NCI-H2196 (cell line): ENCODE measurements around the gene CD47.

Experiments
- DNase-seq: peaks from one replicate; lab custom pipeline; 2025; ENCODE audit not compliant: unreplicated experiment; lab: John Stamatoyannopoulos, UW

CD47 gene

GRCh38 chr3:108117241-108117775, 26.5 kb upstream of the CD47 start:
- DNase-seq: no peak

- no peak for DNase-seq
Measured at GRCh38 chr3:108114423-108115065, 23.7 kb upstream of the CD47 start.

- DNase-seq: no peak
Measured at GRCh38 chr3:108113975-108114374, 23.1 kb upstream of the CD47 start.

- DNase-seq: no peak
Measured at GRCh38 chr3:108110934-108111333, 20.1 kb upstream of the CD47 start.

GRCh38 chr3:108108416-108108815, 17.6 kb upstream of the CD47 start:
- no peak for DNase-seq

GRCh38 chr3:108106449-108106848, 15.6 kb upstream of the CD47 start:
- no peak for DNase-seq

- DNase-seq: no peak
Measured at GRCh38 chr3:108106031-108106430, 15.2 kb upstream of the CD47 start.

- peak; percentile 43 for DNase-seq
Measured at GRCh38 chr3:108103886-108104797, 13.3 kb upstream of the CD47 start.

- DNase-seq: no peak
Measured at GRCh38 chr3:108103040-108103751, 12.4 kb upstream of the CD47 start.

- no peak for DNase-seq
Measured at GRCh38 chr3:108102420-108103039, 11.7 kb upstream of the CD47 start.

GRCh38 chr3:108100906-108101660, 10.3 kb upstream of the CD47 start:
- DNase-seq: no peak

- DNase-seq: no peak
Measured at GRCh38 chr3:108099679-108100428, 9.0 kb upstream of the CD47 start.

GRCh38 chr3:108099244-108099643, 8.4 kb upstream of the CD47 start:
- no peak for DNase-seq

GRCh38 chr3:108098003-108098370, 7.2 kb upstream of the CD47 start:
- DNase-seq: no peak

GRCh38 chr3:108097322-108098002, 6.6 kb upstream of the CD47 start:
- DNase-seq: no peak

- no peak for DNase-seq
Measured at GRCh38 chr3:108096532-108097321, 5.9 kb upstream of the CD47 start.

- DNase-seq: no peak
Measured at GRCh38 chr3:108093616-108094015, 2.8 kb upstream of the CD47 start.

GRCh38 chr3:108093021-108093420, 2.2 kb upstream of the CD47 start:
- no peak for DNase-seq
